NCI-H2029 treated with DMSO at 0.1 percent for 48 hours (cell line): ENCODE results near the gene DLST.

ENCODE experiments used
- DNase-seq: peaks from one replicate; lab custom pipeline; 2025; lab: John Stamatoyannopoulos, UW

Gene DLST

DNA sequence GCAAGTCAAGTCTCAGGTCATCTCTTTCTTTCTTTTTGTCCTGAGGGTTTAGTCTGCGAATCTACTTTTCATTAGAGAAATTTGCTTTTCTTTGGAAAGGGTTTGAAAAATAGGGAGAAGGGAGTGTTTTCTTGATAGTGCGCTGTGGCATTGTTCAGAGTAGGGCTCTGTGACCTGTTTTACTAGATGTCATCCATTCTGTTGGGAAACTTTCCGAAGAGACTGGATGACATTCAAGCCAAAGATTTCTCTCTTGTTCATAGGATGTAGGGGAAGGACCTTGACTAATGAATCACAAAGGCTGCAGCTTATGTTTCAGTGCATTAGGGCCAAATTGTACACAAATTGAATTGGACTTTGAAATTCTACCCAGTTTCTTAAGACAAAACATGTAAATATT is 14.7 kb downstream of the DLST start:
- no peak for DNase-seq

DNA sequence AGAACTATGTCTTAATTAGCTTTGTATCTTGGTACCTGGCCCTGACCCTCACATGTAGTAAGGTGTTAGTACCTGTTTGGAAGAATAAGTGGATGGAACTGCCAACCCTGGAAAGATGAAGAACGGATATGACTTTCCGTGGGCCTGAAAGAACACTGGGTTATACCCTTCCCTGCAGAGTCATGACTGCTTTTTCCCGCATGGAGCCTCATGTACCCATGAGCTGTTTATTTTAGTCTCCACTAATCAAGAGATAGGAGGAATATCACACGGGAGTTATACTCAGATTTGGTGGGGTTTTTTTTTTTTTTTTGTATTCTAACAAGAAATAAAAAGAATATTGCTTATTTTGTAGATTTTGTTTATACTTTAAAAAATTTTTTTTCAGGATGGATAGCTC is 15.9 kb downstream of the DLST start:
- no peak for DNase-seq

DNA sequence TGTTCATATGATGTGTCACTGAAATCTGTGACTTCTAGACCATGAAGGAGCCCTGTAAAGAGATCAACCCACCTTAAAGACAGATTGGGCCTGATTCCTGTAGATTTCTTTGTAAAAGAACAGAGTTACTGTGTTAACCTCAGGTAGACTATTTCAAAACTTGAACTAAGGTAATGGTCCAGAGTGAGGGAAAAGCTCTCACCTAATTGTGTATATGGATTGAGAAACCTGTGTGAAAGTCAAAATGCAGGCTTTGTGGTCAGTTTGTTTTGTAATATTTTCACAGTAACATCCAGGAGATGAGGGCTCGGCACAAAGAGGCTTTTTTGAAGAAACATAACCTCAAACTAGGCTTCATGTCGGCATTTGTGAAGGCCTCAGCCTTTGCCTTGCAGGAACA is 16.4 kb downstream of the DLST start:
- DNase-seq = no peak

DNA sequence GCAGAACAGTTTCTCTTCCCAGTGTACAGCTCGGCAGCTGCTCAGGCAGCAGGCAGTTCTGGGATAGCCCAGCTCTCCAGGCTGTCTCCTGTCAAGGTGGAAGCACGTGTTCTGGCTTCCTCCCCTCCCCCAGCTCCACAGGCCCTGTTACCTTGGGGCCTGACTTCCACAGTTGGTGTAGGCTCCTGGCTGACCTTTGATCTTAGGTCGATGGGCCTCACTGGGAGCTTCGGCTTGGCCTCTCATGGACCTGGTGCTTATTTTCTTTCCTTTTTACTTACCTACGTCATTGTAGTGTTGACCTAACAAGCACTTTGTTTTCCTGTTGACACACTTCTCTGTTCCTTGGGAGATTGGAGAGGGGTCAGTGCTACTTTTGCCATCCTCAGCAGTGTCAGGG is 17.0 kb downstream of the DLST start:
- DNase-seq = no peak

DNA sequence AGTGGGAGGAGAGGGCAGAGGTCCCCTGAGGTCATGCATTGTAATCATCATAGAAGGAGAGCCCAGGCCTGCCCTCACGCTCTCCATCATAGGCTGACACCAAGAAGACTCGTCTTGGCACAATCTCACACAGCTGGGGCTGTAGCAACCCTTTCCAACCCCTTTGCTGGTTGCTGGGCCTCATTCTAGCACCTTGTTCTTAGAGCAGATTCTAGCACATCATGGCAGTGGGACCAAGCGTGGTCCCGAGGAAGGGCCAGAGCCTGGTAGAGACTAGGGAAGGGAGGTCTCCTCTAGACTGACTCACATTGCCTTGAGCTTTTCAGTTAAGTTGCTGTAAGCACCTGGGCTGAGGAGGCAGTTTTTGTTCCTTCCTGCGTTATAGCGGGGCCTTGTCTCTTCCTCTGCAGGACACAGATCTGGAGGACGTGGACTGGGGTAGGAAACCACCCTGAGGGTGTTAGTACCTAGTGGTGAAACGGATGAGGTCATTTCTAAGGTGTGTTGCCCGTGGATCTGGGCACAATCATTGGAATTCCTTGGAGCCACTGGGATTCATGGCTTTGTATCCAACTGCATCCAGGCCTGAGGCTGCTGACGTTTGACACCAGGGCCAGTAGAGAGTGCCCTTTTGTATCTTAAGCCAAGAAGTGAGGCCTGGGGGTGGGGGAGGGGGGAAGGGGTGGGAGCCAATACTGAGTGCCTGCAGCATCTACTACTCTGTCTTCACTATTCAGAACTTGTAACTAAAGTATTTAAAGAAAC is 21.4 kb downstream of the DLST start:
- no peak for DNase-seq

DNA sequence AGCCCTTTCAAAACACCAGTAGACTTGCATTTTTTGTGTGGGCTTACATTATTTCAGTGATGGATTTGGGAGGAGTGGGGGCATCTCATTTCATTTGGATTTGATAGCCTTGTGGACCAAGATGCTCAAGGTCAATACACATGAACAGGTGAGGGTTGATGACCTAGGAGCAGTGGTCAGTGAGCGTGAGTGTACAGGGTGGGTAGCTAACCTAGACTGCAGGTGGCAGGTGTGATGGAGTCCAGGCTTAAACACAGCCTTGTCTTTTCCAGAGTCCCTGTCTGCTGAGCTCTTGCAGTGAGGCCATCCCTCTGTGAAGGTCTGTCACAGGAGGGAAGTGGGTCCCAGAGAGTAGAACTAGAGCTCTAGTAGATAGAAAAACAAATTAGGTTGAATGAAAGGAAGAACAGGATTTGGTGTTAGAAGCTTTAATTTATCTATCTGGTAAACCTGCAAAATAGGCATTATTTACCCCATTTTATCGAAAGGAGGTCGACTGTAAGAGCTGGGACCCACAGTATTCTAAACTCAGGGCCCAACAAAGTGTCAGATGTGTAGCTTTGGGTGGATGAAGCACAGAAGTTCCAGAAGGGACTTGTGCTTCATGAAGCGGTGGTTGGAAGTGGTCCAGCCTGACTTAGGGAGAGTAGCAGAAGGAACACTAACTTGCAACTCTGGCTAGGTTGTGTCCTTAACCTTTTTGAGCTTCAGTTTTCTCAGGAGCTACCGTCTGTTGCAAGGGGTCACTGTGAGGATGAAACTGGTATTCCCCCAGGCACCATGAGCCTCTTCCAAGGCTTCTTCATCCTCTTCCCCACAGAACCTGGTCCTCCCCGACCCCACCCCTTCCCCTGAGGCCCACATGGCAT is 23.2 kb downstream of the DLST start:
- no peak for DNase-seq

DNA sequence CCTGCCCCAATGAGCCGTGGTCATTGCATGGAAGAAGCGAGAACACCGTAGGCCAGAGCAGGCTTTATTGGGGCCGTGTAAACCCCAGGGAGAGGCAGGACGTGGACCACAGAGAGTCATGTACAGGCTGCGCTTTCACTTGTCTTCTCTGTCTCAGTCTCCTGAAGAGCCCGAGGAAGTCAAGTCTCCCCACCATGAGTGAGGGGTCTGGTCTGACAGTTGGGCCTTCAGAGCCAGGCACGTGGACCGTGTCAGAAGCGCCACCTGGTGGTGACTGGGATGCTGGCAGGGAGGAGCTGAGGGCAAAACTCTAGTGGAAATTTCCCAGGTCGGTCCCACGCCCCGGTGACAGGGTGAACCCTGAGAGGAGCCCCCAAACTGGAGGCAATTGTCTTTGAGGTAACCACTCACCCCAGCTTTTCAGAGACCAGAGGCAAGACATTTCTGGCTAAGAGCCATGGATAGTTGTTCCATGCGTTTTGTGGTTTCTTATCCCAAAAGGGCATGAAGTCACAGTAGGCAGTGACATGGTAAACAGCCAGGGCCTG is 24.0 kb downstream of the DLST start:
- DNase-seq = no peak

DNA sequence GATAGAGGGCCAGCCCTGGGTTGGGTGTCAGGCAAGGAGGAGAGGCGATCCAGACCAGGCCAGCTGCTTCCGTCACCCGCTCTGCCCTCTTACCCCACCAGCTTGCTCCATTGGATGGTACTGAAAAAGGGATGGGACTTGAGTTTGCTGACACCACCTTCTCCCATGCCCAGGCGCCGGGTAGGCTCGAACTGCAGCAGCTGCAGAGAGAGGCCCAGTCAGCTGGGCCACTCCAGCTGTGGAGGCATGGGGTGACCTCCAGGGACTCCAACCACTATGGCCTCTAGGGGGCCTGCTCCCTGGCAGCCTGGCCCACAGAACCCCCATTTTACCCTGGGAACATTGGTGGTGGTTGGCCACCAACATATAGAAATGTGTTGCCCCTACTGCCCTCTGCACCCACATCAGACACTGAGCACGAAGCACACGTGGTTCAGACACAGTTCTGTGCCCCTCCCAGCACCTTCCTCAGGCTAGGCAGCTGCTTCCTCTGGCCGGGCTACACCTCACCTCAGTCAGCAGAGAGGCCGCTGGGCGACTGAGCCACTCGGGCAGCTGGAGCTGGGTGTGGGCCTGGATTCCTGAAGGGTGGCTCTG is 25.3 kb downstream of the DLST start:
- DNase-seq = no peak

DNA sequence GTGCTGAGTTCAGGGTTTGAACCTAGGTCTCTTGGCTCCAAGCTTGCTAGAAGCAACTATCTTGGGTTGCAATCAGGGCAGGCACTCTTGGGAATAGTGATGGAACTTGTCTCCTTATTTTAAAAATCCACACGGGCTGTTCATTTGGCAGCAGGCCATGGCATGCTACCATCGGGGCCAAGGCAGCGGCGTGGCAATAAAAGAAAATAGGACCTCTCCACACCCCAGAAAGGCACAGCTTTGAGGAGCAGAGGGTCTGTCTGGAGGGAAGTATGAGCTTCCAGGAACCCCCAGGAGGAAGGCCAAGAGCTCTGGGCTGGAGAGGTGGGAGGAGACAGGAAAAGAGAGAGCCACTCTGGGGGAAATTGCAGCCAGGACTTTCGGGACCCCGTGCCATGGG is 26.0 kb downstream of the DLST start:
- DNase-seq = no peak

DNA sequence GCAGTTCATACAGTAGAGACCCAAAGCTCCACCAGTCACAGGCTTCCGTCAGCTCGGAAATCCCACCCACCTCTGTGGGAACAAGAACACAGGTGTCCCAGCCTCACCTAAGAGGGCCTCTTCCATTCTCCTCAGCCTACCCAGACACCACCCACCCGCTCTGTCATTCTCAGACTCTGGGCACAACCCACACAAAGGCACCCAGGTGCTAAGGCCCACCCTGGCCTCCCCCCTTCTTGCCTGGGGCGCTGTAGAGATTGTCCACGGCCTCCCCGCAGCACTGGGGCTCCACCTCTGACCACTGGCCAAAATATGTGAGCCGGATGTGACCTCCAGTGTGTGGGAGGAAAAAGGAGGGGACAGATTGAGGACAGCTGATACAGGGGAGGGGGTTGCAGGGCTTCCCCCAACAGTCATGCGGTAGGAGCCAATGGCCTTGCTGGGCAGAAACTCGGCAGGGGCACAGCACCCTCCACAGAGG is 27.2 kb downstream of the DLST start:
- no peak for DNase-seq

DNA sequence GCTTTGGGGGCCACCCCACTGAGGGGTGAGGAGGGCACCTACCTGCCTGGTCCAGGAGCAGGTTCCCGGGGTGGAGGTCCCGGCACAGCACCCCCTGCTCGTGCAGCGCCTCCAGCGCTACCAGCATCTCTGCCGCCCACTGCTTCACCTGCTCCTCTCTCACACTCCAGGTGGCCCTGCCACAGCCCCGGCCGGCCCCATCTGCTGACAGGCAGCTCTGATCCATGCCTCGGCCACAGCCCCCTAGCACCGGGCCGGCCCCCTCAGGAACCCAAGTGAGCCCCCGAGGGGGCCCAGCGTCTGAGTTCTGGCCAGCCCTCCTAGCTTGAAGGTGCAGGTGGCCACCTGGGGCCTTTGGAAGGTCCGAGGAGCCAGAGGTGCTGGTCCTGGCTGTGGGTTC is 27.8 kb downstream of the DLST start:
- no peak for DNase-seq

DNA sequence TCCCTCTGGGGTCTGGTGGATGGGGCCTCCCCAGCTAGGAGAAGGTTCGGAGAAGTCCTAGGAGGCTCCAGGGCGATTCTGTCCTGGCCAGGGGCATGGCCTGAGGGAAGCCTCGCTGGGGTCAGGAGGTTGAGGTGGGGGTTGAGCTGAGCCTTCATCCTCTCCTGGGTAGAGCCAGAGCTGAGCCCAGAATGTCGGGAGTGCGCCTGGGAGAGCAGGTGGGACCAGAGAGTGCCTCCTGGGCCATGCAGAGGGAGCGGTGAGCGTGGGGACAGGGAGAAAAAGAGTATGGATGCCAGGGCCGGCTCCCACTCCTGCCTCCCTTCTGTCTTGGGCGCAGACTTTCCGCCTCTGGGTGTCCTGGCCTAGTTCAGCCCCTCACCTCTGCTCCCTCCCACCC is 28.2 kb downstream of the DLST start:
- DNase-seq = no peak

DNA sequence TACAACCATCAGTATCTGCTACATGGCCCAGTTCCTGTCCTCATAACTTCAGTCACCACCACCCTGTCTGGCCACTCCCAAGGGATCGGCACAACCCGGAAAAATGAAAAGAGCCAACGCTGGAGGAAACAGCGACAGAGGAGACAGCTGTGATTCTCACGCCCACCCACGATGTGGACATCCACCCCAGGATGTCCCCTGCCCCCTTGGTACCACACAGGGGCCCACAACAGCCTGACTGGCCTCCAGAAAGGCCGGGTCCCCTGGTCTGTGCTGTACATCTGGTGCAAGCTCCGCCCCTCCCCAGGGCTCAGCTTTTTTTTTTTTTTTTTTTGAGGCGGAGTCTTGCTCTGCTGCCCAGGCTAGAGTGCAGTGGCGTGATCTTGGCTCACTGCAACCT is 28.8 kb downstream of the DLST start:
- no peak for DNase-seq

DNA sequence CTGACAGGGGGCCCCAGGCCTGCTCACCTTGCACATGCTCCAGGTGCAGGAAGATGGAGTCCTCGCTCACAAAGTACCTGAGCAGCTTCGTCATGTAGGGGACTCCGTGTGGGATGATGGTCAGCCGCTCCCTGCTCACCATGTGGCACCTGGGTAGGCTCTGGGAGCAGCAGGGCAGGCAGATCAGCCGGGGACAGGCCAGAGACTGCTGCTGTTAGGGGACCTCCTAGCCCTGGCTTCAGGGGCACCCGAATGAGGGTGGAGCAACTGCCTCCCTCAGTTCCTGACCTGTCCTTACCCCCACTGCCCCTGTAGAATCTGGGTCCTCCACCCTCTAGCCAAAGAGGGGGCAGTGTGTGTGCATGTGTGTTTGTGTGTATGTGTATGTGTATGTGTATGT is 29.5 kb downstream of the DLST start:
- DNase-seq = no peak

DNA sequence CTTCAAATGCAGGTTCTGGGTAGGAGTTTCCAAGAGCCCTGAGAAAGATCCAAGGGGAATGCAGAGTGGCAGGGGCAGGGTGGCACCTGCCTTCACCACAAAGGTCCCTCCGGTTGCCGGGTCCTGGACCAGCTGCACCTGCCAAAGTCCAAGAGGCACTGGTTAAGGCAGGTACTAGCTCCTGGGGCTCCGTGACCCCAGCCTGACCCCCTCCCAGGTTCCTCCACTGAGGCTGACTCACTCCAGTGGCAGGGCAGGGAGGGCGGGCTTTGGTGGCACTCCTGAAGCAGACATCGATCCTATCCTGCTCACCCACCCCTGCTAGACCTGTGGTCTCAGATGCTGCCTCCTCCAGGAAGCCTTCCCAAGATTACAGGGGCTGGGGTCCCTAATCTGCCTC is 30.0 kb downstream of the DLST start:
- DNase-seq = no peak

DNA sequence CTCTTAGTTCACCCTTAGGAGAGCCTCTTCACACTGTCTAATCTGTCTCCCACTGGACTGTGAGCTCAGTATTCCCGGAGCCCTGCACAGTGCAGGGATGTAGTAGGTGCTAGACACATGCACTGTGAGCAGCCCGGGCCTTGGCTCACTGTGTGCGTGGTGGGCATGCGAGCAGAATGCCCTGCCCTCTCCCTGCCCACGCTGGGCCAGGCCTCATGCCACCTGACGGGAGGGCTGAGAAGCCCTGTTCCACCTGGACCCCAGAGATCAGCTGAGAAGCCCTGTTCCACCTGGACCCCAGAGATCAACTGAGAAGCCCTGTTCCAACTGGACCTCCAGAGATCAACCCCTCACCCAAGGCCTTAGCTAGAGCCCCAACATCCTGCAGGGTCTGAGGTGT is 30.4 kb downstream of the DLST start:
- no peak for DNase-seq

DNA sequence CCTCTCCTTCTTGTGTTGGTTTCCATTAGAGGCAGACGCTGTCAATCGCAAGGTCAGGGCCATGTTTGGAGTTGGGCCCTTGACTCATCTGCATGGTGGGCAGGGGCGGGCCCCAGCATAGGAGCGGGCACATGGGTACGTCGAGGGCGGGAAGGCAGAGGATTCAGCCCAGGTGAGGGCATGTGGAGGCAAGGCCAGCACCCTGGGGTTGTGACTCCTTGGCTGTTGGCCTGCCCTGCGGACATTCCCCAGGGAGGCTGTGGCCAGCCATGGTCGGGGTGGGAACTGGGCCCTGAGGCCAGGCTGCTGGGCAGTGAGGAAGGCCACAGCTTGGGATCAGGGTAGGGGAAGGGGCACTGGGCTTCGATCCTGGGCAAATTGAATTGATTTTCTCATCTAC is 31.1 kb downstream of the DLST start:
- no peak for DNase-seq

DNA sequence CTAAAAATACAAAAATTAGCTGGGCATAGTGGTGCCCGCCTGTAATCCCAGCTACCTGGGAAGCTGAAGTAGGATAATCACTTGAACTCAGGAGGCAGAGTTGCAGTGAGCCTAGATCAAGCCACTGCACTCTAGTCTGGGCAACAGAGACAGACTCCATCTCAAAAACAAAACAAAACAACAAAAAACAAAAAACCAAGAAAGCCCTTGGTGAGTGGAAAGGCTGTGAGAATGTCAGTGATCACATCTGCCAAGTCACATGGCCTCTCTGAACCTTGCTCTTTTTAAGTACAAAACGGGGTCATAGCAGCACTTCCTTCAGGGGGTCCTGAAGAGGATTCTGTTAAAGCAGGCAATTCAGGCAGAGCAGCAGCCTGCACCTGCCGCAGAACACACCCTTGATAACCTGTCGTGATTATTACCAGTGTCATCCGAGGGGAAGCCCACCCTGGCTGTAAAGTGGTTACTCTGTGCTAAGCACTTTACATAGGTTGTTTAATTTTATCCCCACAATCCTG is 31.7 kb downstream of the DLST start:
- no peak for DNase-seq

DNA sequence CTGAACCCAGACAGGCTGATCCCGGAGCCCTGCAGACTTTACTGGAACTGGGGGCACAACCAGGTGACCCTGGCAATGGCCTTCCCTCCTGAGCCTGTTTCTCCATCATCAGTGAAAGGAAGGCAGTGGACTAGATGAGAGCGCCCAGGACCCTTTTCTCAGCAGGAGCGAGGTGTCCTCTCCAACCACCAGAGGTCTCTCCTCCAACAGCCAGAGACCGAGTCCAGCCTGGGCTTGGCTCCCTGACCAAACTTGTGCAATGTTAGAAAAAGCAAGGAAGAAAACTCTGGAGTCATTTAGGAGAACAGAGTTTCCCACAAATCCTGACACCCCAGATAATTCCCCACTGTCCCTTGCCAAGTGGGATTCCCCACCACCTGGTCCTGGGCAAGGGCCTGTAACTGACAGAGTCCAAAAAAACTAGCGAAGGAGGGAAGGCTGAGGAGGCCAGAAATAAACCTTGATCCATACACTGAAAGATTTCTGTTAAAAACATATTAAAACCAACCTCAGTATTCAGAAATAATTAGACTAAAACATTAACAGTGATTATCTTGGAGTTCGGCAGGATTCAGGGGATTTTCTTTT is 32.4 kb downstream of the DLST start:
- DNase-seq = no peak

DNA sequence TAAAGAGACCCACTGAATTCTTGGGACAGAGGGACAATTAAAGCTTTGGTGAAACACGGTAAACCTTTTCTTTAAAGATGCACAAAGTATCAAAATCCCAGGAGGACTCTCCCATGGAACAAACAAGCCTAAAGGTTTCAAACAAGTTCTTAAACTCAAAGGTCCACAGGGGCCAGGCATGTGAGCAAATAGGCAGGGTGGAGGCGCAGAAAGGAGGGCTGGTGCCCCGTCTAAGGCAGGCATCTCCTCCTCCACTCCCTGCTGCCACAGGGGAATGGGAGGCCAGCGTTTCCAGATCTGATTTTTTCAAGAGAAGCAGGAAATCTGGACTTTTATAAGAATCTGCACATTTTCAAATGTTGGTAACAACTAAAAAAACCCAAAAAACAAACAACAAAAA is 33.7 kb downstream of the DLST start:
- DNase-seq = no peak

DNA sequence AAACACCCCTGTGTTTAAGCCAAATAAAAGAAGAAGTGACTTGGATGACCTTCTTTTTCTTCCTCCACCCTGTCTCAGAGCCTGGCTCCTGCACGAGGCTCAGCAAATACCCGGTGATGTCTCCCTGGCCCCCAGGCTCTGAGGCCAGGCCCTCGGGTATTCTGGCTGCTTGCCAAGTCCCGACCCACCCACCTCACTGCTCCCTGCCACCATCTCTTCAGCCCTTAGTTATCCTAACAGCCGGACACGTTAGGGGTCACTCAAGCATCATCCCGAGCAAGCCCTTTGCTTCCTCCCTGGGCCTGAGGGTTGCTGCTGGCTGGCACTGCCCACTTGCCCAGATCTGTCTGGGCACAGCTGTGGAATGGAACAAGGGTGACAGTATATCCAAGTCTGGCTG is 34.1 kb downstream of the DLST start:
- no peak for DNase-seq

DNA sequence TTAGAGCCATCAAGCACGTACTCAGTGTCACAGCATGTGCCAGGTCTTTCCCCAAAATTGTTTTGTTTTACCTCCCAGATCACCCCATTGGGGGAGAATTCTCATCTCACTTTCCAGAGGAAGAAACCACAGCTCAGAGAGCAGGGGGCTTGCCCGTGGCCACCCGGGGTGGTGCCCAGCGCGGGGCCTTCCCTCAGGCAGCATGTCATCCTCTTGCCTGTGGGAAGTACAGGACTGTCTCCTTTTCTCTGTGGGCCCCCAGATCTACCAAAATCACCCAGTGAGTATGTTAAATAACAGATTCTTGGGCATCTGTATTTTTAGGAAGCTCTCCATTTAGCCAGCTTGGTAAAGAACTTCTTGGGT is 35.4 kb downstream of the DLST start:
- DNase-seq = no peak
